Ishikawa (cell line): Measurements from ENCODE around the gene DPYSL5.

Experiments used
- CEBPB ChIP-seq: IDR thresholded peaks from 2 replicates; pipeline ENCODE4 v1.6.1; 2012
- CREB1 ChIP-seq: IDR thresholded peaks from 2 replicates; pipeline ENCODE4 v1.6.1; 2012; ENCODE audit warnings: low read depth
- EGR1 ChIP-seq: IDR thresholded peaks from 2 replicates; pipeline ENCODE4 v1.6.1; 2012
- EP300 ChIP-seq: IDR thresholded peaks from 2 replicates; pipeline ENCODE4 v1.6.1; 2012; ENCODE audit warnings: borderline replicate concordance
- FOXM1 ChIP-seq: IDR thresholded peaks from 2 replicates; pipeline ENCODE4 v1.6.1; 2012; ENCODE audit warnings: low read depth, borderline replicate concordance
- NFIC ChIP-seq: IDR thresholded peaks from 2 replicates; pipeline ENCODE4 v1.6.1; 2012
- RAD21 ChIP-seq: IDR thresholded peaks from 2 replicates; pipeline ENCODE4 v1.6.1; 2012; ENCODE audit warnings: low read depth
- TAF1 ChIP-seq: IDR thresholded peaks from 2 replicates; pipeline ENCODE4 v1.6.1; 2012; ENCODE audit warnings: low read depth, mild to moderate bottlenecking
- TCF12 ChIP-seq: IDR thresholded peaks from 2 replicates; pipeline ENCODE4 v1.6.1; 2012; ENCODE audit warnings: low read depth
- TEAD4 ChIP-seq: IDR thresholded peaks from 2 replicates; pipeline ENCODE4 v1.6.1; 2012
- YY1 ChIP-seq: IDR thresholded peaks from 2 replicates; pipeline ENCODE4 v1.6.1; 2012; ENCODE audit warnings: low read depth
- ZBTB7A ChIP-seq: IDR thresholded peaks from 2 replicates; pipeline ENCODE4 v1.6.1; 2012; ENCODE audit warnings: low read depth
- TF ChIP-seq, protein P1 (sequence below): IDR thresholded peaks from 2 replicates; pipeline ENCODE4 v1.6.1; 2012
- TF ChIP-seq, protein P2 (sequence below): IDR thresholded peaks from 2 replicates; pipeline ENCODE4 v1.6.1; 2012; ENCODE audit warnings: low read depth, mild to moderate bottlenecking
- TF ChIP-seq, protein P3 (sequence below): IDR thresholded peaks from 2 replicates; pipeline ENCODE4 v1.6.1; 2012

DPYSL5 gene

DNA sequence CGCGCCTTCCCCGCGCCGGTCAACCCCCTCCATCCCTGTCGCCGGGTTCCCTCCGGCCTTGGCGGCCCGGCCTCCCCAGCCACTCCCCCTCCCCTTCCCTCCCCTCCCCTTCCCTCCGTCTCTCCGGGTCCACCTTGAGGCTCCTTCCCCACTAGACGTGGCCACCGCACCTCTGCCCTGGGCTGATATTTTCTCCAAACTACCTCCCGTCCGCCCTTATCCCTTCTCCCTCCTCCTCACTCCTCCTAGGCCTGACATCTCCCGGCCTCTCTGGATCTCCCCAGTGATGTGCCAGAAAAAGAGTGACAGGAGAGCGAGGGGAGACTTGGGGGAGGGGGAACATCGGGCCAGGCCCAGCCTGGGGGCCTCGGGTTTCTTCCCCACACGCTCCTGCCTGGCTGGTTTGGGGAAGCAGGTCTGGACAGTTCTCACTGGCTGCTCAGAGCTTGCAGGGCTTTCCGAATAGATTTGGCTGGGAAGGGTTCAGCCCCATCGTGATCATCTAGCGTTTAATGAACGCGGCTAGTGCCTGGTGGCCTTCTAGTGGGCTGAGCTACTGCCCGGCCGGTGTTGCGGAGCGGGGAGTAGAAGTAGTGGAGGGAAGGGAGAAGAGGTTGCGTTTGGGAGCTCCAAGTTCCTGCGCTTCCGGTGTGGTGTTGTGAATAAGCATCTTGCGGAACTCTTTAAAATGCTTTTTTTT is 123.1 kb downstream of the DPYSL5 start:
- TF ChIP-seq NFIC (no peak), TCF12 (no peak), YY1 (no peak), CEBPB (no peak), CREB1 (no peak)
- TF ChIP-seq, protein P1, sequence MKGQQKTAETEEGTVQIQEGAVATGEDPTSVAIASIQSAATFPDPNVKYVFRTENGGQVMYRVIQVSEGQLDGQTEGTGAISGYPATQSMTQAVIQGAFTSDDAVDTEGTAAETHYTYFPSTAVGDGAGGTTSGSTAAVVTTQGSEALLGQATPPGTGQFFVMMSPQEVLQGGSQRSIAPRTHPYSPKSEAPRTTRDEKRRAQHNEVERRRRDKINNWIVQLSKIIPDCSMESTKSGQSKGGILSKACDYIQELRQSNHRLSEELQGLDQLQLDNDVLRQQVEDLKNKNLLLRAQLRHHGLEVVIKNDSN = no peak
- TF ChIP-seq, protein P2, sequence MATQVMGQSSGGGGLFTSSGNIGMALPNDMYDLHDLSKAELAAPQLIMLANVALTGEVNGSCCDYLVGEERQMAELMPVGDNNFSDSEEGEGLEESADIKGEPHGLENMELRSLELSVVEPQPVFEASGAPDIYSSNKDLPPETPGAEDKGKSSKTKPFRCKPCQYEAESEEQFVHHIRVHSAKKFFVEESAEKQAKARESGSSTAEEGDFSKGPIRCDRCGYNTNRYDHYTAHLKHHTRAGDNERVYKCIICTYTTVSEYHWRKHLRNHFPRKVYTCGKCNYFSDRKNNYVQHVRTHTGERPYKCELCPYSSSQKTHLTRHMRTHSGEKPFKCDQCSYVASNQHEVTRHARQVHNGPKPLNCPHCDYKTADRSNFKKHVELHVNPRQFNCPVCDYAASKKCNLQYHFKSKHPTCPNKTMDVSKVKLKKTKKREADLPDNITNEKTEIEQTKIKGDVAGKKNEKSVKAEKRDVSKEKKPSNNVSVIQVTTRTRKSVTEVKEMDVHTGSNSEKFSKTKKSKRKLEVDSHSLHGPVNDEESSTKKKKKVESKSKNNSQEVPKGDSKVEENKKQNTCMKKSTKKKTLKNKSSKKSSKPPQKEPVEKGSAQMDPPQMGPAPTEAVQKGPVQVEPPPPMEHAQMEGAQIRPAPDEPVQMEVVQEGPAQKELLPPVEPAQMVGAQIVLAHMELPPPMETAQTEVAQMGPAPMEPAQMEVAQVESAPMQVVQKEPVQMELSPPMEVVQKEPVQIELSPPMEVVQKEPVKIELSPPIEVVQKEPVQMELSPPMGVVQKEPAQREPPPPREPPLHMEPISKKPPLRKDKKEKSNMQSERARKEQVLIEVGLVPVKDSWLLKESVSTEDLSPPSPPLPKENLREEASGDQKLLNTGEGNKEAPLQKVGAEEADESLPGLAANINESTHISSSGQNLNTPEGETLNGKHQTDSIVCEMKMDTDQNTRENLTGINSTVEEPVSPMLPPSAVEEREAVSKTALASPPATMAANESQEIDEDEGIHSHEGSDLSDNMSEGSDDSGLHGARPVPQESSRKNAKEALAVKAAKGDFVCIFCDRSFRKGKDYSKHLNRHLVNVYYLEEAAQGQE = no peak

DNA sequence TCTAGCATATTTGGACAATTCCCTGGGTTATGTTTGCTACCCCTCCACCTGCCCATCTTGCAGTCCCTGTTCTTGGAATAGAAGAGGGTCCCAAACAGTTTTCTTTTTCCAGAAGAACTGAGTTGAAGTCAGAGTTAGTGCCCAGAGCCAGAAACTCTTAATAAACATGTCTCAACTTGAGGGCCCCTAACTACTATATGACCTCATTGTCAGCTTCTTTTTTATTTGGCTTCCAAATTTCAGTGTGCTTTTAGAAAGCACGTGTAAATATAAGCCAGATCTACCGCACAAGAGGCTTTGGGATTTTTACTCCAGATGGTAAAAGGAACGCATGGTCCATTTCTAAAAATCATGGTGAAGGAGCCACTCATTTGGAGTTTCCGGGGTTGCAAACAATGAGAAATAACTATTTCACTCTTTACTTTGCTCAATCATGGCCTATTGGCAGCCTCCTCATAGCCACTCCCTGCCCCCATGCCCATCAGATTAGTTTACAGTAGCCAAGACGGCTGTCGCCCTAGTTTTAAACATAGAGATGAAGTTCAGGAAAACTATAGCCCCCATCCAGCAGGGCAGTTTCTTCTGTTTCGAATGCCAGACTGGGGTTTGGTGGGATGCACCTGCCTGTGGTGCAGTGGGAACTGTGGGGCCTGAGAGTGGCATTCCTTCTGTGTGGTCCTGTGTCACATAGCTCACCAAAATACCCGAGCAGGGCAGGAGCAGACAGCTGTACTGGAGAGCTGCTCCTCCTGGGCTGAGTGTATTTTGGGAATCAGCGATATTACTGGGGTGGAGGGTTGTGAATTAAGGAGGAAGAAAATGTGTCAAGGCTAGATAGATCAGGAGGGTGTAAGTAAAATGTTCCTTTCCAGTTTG is 124.2 kb downstream of the DPYSL5 start:
- no peak for TF ChIP-seq FOXM1
- no peak for TF ChIP-seq TEAD4
- TF ChIP-seq, protein P2 = no peak
- TF ChIP-seq, protein P1 = no peak
- no peak for TF ChIP-seq TCF12
- TF ChIP-seq RAD21 = no peak
- TF ChIP-seq, protein P3, sequence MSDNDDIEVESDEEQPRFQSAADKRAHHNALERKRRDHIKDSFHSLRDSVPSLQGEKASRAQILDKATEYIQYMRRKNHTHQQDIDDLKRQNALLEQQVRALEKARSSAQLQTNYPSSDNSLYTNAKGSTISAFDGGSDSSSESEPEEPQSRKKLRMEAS = no peak
- TF ChIP-seq CEBPB = no peak
- no peak for TF ChIP-seq EP300
- TF ChIP-seq CREB1 = no peak
- no peak for TF ChIP-seq YY1
- TF ChIP-seq EGR1 = no peak
- no peak for TF ChIP-seq TAF1
- TF ChIP-seq NFIC = no peak
- no peak for TF ChIP-seq ZBTB7A

DNA sequence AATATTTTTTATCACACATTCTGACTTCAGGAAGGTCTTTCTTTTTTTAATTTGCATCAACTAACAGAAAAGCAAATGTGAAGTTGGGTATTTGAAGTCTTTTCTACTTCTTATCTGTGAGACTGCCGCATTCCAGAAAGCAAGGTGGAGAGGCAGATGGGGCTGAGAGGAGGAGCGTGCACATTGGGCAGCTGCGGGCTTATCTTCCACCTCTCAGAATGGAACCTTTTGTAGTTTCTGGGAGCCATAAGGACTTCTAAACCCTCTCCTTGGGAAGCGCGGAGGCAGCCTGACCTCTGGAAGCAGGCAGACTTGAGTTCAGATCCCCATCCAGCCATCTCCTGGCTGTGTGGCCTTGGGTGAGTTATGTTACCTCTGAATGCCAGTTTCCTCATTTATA is 126.4 kb downstream of the DPYSL5 start:
- no peak for TF ChIP-seq TCF12
- TF ChIP-seq EGR1 = no peak
- TF ChIP-seq, protein P2 = no peak
- no peak for TF ChIP-seq NFIC

DNA sequence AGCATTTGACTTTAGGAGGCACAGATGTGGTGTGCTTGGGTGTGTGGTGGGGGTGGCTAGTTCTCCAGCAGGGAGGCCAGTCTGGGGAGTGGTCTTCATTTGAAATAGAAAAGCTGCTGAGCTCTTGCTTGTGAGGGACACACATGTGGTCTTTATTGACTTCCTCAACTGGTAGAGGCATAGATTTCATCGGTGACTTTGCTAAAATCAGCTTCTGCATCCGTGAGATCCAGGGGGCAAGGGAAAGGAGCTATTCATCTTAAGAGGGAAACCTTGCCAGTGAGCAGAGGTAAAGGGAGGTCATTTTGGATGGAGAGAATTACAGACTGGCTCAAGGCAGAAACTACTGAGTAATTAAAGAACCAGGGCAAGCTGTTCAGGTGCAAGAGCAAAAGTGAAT is 127.2 kb downstream of the DPYSL5 start:
- TF ChIP-seq TEAD4 = no peak
- no peak for TF ChIP-seq ZBTB7A
- no peak for TF ChIP-seq TCF12
- no peak for TF ChIP-seq CREB1
- TF ChIP-seq TAF1 = no peak
- TF ChIP-seq CEBPB = no peak
- no peak for TF ChIP-seq YY1
- no peak for TF ChIP-seq EP300
- no peak for TF ChIP-seq FOXM1
- TF ChIP-seq RAD21 = no peak
- no peak for TF ChIP-seq EGR1
- TF ChIP-seq, protein P1 = no peak
- TF ChIP-seq, protein P3 = no peak
- no peak for TF ChIP-seq NFIC
- TF ChIP-seq, protein P2 = no peak
